ENCODE results near the gene MCUB. TPM values are rescaled to one million over a fixed set of nuclear protein-coding genes. Genes with fewer than 3 reads are reported as not detected.
"Not testable (repeated sequence)": the region's sequence is repeated elsewhere in the genome, so short reads cannot be mapped to it uniquely, and the experiment has no call there.

The MCUB gene
- total RNA-seq, 1 donor from 2014 or later = 37.1 TPM

- no peak for DNase-seq (ENCODE audit: low spot score)
Observed at GRCh38 chr4:109675843-109676242, 115.8 kb downstream of the MCUB start.

GRCh38 chr4:109676886-109677285 is 116.8 kb downstream of the MCUB start:
- Mint-ChIP-seq H3K9me3 (peaks cover 9% of the 10 kb centered on the region), H3K36me3 (ENCODE audit: low read depth) (peaks cover 54% of the 10 kb centered on the region), H3K4me1 (ENCODE audit: low read depth) (no peaks in the 10 kb centered on the region), H3K27ac (no peak overlapping the region), H3K4me3 (ENCODE audit: low read depth) (no peak overlapping the region), H3K27me3 (ENCODE audit: low read depth) (no peaks in the 10 kb centered on the region)
- intact Hi-C loops (cut with micrococcal nuclease) = no loop called here
- DNase-seq (ENCODE audit: low spot score) = no peak

More at GRCh38 chr4:109675843-109676242, 115.8 kb downstream of the MCUB start:
- Mint-ChIP-seq H3K27ac (no peak overlapping the region), H3K9me3 (peaks cover 19% of the 10 kb centered on the region), H3K36me3 (ENCODE audit: low read depth) (peaks cover 57% of the 10 kb centered on the region), H3K4me1 (ENCODE audit: low read depth) (peaks cover 7% of the 10 kb centered on the region), H3K27me3 (ENCODE audit: low read depth) (no peaks in the 10 kb centered on the region), H3K4me3 (ENCODE audit: low read depth) (no peak overlapping the region)
- intact Hi-C loops (cut with micrococcal nuclease) = no loop called here

- H3K27ac Mint-ChIP-seq; DNase-seq (ENCODE audit: low spot score); intact Hi-C loops (cut with micrococcal nuclease); H3K9me3 Mint-ChIP-seq; H3K27me3 Mint-ChIP-seq (ENCODE audit: low read depth); H3K4me3 Mint-ChIP-seq (ENCODE audit: low read depth): not testable (repeated sequence)
- Mint-ChIP-seq H3K36me3 (ENCODE audit: low read depth) (peaks cover 40% of the 10 kb centered on the region), H3K4me1 (ENCODE audit: low read depth) (peaks cover 11% of the 10 kb centered on the region)
Observed at GRCh38 chr4:109678472-109678871, 118.4 kb downstream of the MCUB start.

GRCh38 chr4:109678925-109679324 is 118.9 kb downstream of the MCUB start:
- H3K27me3 Mint-ChIP-seq (ENCODE audit: low read depth); H3K4me3 Mint-ChIP-seq (ENCODE audit: low read depth); DNase-seq (ENCODE audit: low spot score); H3K9me3 Mint-ChIP-seq; H3K27ac Mint-ChIP-seq; intact Hi-C loops (cut with micrococcal nuclease): not testable (repeated sequence)
- H3K36me3 Mint-ChIP-seq (ENCODE audit: low read depth) = peaks cover 40% of the 10 kb centered on the region
- peaks cover 13% of the 10 kb centered on the region for H3K4me1 Mint-ChIP-seq (ENCODE audit: low read depth)

GRCh38 chr4:109682875-109683274 is 122.8 kb downstream of the MCUB start:
- H3K9me3 Mint-ChIP-seq = peaks cover 4% of the 10 kb centered on the region
- no peak for DNase-seq (ENCODE audit: low spot score)
- peaks cover 13% of the 10 kb centered on the region for H3K4me1 Mint-ChIP-seq (ENCODE audit: low read depth)
- no peak overlapping the region for H3K4me3 Mint-ChIP-seq (ENCODE audit: low read depth)
- H3K36me3 Mint-ChIP-seq (ENCODE audit: low read depth) = peaks cover 50% of the 10 kb centered on the region
- intact Hi-C loops (cut with micrococcal nuclease) = no loop called here
- H3K27me3 Mint-ChIP-seq (ENCODE audit: low read depth) = no peaks in the 10 kb centered on the region
- H3K27ac Mint-ChIP-seq = no peak overlapping the region

- no peak overlapping the region for H3K27ac Mint-ChIP-seq
- intact Hi-C loops (cut with micrococcal nuclease) = no loop called here
- no peak for DNase-seq (ENCODE audit: low spot score)
- peaks cover 13% of the 10 kb centered on the region for H3K4me1 Mint-ChIP-seq (ENCODE audit: low read depth)
- no peak overlapping the region for H3K4me3 Mint-ChIP-seq (ENCODE audit: low read depth)
- H3K9me3 Mint-ChIP-seq = peaks cover 4% of the 10 kb centered on the region
- peaks cover 55% of the 10 kb centered on the region for H3K36me3 Mint-ChIP-seq (ENCODE audit: low read depth)
- no peaks in the 10 kb centered on the region for H3K27me3 Mint-ChIP-seq (ENCODE audit: low read depth)
Observed at GRCh38 chr4:109683621-109684253, 123.7 kb downstream of the MCUB start.

GRCh38 chr4:109684727-109685126 is 124.7 kb downstream of the MCUB start:
- no peak for DNase-seq (ENCODE audit: low spot score)
- Mint-ChIP-seq H3K4me3 (ENCODE audit: low read depth) (no peak overlapping the region), H3K4me1 (ENCODE audit: low read depth) (peaks cover 13% of the 10 kb centered on the region), H3K36me3 (ENCODE audit: low read depth) (peaks cover 58% of the 10 kb centered on the region), H3K9me3 (peaks cover 4% of the 10 kb centered on the region), H3K27ac (no peak overlapping the region), H3K27me3 (ENCODE audit: low read depth) (no peaks in the 10 kb centered on the region)
- intact Hi-C loops (cut with micrococcal nuclease) = no loop called here

- no peak for DNase-seq (ENCODE audit: low spot score)
- Mint-ChIP-seq H3K9me3 (no peaks in the 10 kb centered on the region), H3K27ac (peak overlapping the region; percentile 29), H3K4me1 (ENCODE audit: low read depth) (peaks cover 20% of the 10 kb centered on the region), H3K4me3 (ENCODE audit: low read depth) (peak overlapping the region; percentile 5), H3K27me3 (ENCODE audit: low read depth) (no peaks in the 10 kb centered on the region), H3K36me3 (ENCODE audit: low read depth) (peaks cover 70% of the 10 kb centered on the region)
- intact Hi-C loops (cut with micrococcal nuclease) = loop anchor here (1.0 kb wide), 1 partner anchor 9 kb away; no protein-coding TSS in a partner anchor
Observed at GRCh38 chr4:109690690-109691410, 130.8 kb downstream of the MCUB start.

GRCh38 chr4:109691411-109691920 is 131.4 kb downstream of the MCUB start:
- peaks cover 20% of the 10 kb centered on the region for H3K4me1 Mint-ChIP-seq (ENCODE audit: low read depth)
- intact Hi-C loops (cut with micrococcal nuclease) = loop anchor here (1.0 kb wide), 1 partner anchor 9 kb away; no protein-coding TSS in a partner anchor
- H3K4me3 Mint-ChIP-seq (ENCODE audit: low read depth) = peak overlapping the region; percentile 5
- DNase-seq (ENCODE audit: low spot score) = no peak
- no peaks in the 10 kb centered on the region for H3K27me3 Mint-ChIP-seq (ENCODE audit: low read depth)
- peaks cover 73% of the 10 kb centered on the region for H3K36me3 Mint-ChIP-seq (ENCODE audit: low read depth)
- no peaks in the 10 kb centered on the region for H3K9me3 Mint-ChIP-seq
- peak overlapping the region; percentile 29 for H3K27ac Mint-ChIP-seq

- peaks cover 31% of the 10 kb centered on the region for H3K4me1 Mint-ChIP-seq (ENCODE audit: low read depth)
- no peak overlapping the region for H3K27ac Mint-ChIP-seq
- no peak for DNase-seq (ENCODE audit: low spot score)
- no peaks in the 10 kb centered on the region for H3K9me3 Mint-ChIP-seq
- H3K27me3 Mint-ChIP-seq (ENCODE audit: low read depth) = no peaks in the 10 kb centered on the region
- peaks cover 50% of the 10 kb centered on the region for H3K36me3 Mint-ChIP-seq (ENCODE audit: low read depth)
- intact Hi-C loops (cut with micrococcal nuclease) = no loop called here
- no peak overlapping the region for H3K4me3 Mint-ChIP-seq (ENCODE audit: low read depth)
Observed at GRCh38 chr4:109698656-109699055, 138.6 kb downstream of the MCUB start.

- H3K4me1 Mint-ChIP-seq (ENCODE audit: low read depth) = peaks cover 35% of the 10 kb centered on the region
- intact Hi-C loops (cut with micrococcal nuclease) = loop anchor here (1.0 to 5.0 kb wide), 2 partner anchors 8 to 278 kb away; no protein-coding TSS in a partner anchor
Observed at GRCh38 chr4:109699553-109700225, 139.6 kb downstream of the MCUB start.

GRCh38 chr4:109701566-109702410 is 141.7 kb downstream of the MCUB start:
- H3K27me3 Mint-ChIP-seq (ENCODE audit: low read depth) = no peaks in the 10 kb centered on the region
- intact Hi-C loops (cut with micrococcal nuclease) = loop anchor here (1.0 to 5.0 kb wide), 3 partner anchors 141 to 276 kb away; partner anchors contain the start of gene MCUB
- H3K27ac Mint-ChIP-seq = peak overlapping the region; percentile 85
- peaks cover 35% of the 10 kb centered on the region for H3K4me1 Mint-ChIP-seq (ENCODE audit: low read depth)
- no peaks in the 10 kb centered on the region for H3K9me3 Mint-ChIP-seq
- peaks cover 29% of the 10 kb centered on the region for H3K36me3 Mint-ChIP-seq (ENCODE audit: low read depth)
- peak overlapping the region; percentile 85 for H3K4me3 Mint-ChIP-seq (ENCODE audit: low read depth)
- no peak for DNase-seq (ENCODE audit: low spot score)

More at GRCh38 chr4:109699553-109700225, 139.6 kb downstream of the MCUB start:
- peaks cover 40% of the 10 kb centered on the region for H3K36me3 Mint-ChIP-seq (ENCODE audit: low read depth)
- DNase-seq (ENCODE audit: low spot score) = no peak
- H3K4me3 Mint-ChIP-seq (ENCODE audit: low read depth) = no peak overlapping the region
- no peaks in the 10 kb centered on the region for H3K9me3 Mint-ChIP-seq
- no peaks in the 10 kb centered on the region for H3K27me3 Mint-ChIP-seq (ENCODE audit: low read depth)
- no peak overlapping the region for H3K27ac Mint-ChIP-seq

Measured in activated T-helper 2 cell treated with anti-CD3 and anti-CD28 coated beads, Interferon-gamma antibody, Interleukin-2, Interleukin-4, amounts not matched to agents 10 μg/mL and 5 μg/mL and 100 μg/mL, durations not matched to agents 14 hours and 24 hours and 36 hours (primary cell).